NT2/D1 (cell line): ENCODE results near the gene LSM2.
"Not testable (repeated sequence)": the region's sequence is repeated elsewhere in the genome, so short reads cannot be mapped to it uniquely, and the experiment has no call there.

Experiments used
- DNase-seq: peaks from one replicate; pipeline ENCODE4 v3.0.0-alpha.2; 2011; ENCODE audit warnings: low read depth, low spot score
- H3K27me3 ChIP-seq: 2 replicates; pipeline ENCODE4 v1.6.0; 2011; ENCODE audit warnings: mild to moderate bottlenecking; ENCODE audit not compliant: insufficient read length, insufficient read depth
- H3K36me3 ChIP-seq: 2 replicates; pipeline ENCODE4 v1.6.1; 2011; ENCODE audit warnings: mild to moderate bottlenecking, low read length, mixed read lengths; ENCODE audit not compliant: insufficient read depth, insufficient read length
- H3K4me1 ChIP-seq: 2 replicates; pipeline ENCODE4 v1.5.1; 2011; ENCODE audit not compliant: insufficient read depth, insufficient read length
- H3K4me3 ChIP-seq: 2 replicates; pipeline ENCODE4 v1.5.1; 2011; ENCODE audit warnings: low read depth; ENCODE audit not compliant: insufficient read length
- H3K9ac ChIP-seq: 2 replicates; pipeline ENCODE4 v1.6.0; 2011; ENCODE audit warnings: low read depth; ENCODE audit not compliant: insufficient read length
- H3K9me3 ChIP-seq: 2 replicates; pipeline ENCODE4 v1.5.1; 2011; ENCODE audit warnings: mild to moderate bottlenecking, low read length; ENCODE audit not compliant: insufficient read depth
- SUZ12 ChIP-seq: IDR thresholded peaks from 2 replicates; pipeline ENCODE4 v1.6.1; 2011; ENCODE audit not compliant: insufficient read length, insufficient read depth; ENCODE audit errors: extremely low read depth
- YY1 ChIP-seq: IDR thresholded peaks from 2 replicates; pipeline ENCODE4 v1.6.1; 2011; ENCODE audit not compliant: insufficient read length, insufficient read depth
- ZNF274 ChIP-seq: IDR thresholded peaks from 2 replicates; pipeline ENCODE4 v1.6.1; 2011; ENCODE audit warnings: mild to moderate bottlenecking, low read depth, low read length

Gene LSM2

GRCh38 chr6:31838968-31839367 lies 32.2 kb upstream of the LSM2 start:
- DNase-seq = no peak
- Histone ChIP-seq H3K9ac (no peak overlapping the region), H3K27me3 (no peaks in the 10 kb centered on the region), H3K36me3 (peaks cover 65% of the 10 kb centered on the region), H3K4me3 (no peak overlapping the region), H3K9me3 (no peaks in the 10 kb centered on the region), H3K4me1 (no peaks in the 10 kb centered on the region)
- TF ChIP-seq SUZ12 (no peak), ZNF274 (no peak), YY1 (no peak)

- Histone ChIP-seq H3K4me3 (peak overlapping the region; percentile 95), H3K36me3 (peaks cover 65% of the 10 kb centered on the region)
- DNase-seq, H3K9ac ChIP-seq, H3K9me3 ChIP-seq, H3K27me3 ChIP-seq, H3K4me1 ChIP-seq: not testable (repeated sequence)
Observed at GRCh38 chr6:31838114-31838553, 31.4 kb upstream of the LSM2 start.

DNA sequence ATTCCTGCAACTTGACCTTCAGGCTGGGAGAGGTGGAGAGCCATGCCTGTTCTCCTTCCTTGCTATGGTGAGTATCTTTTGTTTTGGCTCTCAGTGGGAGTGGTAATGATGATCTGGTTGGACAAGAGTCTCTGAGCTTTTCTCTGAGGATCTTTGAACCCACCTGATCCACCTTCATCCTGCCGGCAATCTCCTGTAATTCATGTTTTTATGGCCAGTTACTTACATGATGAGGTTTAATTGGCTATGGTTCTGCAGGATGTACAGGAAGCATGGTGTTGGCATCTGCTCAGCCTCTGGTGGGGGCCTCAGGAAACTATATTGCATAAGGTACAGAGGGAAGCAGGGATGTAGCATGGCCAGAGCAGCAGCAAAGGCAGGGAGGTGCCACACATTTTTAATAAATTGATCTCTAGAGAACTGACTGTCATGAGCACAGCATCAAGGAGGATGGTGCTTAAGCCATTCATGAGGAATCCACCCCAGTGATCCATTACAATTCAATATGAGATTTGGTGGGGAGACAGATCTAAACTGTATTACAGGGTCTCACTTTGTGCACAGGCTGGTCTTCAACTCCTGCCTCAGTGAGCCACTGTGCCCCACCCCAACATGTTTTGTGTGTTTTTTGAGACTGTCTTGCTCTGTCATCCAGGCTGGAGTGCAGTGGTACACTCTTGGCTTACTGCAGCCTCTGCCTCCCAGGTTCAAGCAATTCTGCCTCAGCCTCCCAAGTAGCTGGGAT lies 30.8 kb upstream of the LSM2 start:
- Histone ChIP-seq H3K36me3 (peaks cover 62% of the 10 kb centered on the region), H3K4me3 (peak overlapping the region; percentile 95)
- no peak for DNase-seq

GRCh38 chr6:31836474-31837368 lies 30.0 kb upstream of the LSM2 start:
- Histone ChIP-seq H3K36me3 (peaks cover 62% of the 10 kb centered on the region), H3K4me1 (no peaks in the 10 kb centered on the region), H3K9ac (peak overlapping the region; percentile 100), H3K9me3 (no peaks in the 10 kb centered on the region), H3K4me3 (peak overlapping the region; percentile 95), H3K27me3 (no peaks in the 10 kb centered on the region)
- no peak for DNase-seq
- no peak for TF ChIP-seq YY1
- no peak for TF ChIP-seq SUZ12
- no peak for TF ChIP-seq ZNF274

More for the DNA sequence above, 30.8 kb upstream of the LSM2 start:
- Histone ChIP-seq H3K9me3 (no peaks in the 10 kb centered on the region), H3K9ac (peak overlapping the region; percentile 100), H3K27me3 (no peaks in the 10 kb centered on the region), H3K4me1 (no peaks in the 10 kb centered on the region)
- TF ChIP-seq YY1 (no peak), SUZ12 (no peak), ZNF274 (no peak)

- H3K4me1 ChIP-seq = no peaks in the 10 kb centered on the region
Observed at GRCh38 chr6:31836047-31836473, 29.3 kb upstream of the LSM2 start.

GRCh38 chr6:31834367-31835250 lies 27.8 kb upstream of the LSM2 start:
- peak overlapping the region; percentile 100 for H3K9ac ChIP-seq
- DNase-seq = peak; percentile 60
- no peaks in the 10 kb centered on the region for H3K27me3 ChIP-seq
- peak overlapping the region; percentile 95 for H3K4me3 ChIP-seq
- no peaks in the 10 kb centered on the region for H3K9me3 ChIP-seq
- H3K4me1 ChIP-seq = no peaks in the 10 kb centered on the region
- peaks cover 47% of the 10 kb centered on the region for H3K36me3 ChIP-seq
- TF ChIP-seq YY1 (peak; percentile 63), SUZ12 (no peak), ZNF274 (no peak)

More at GRCh38 chr6:31836047-31836473, 29.3 kb upstream of the LSM2 start:
- TF ChIP-seq YY1 = no peak
- TF ChIP-seq SUZ12 = no peak
- TF ChIP-seq ZNF274 = no peak
- Histone ChIP-seq H3K27me3 (no peaks in the 10 kb centered on the region), H3K36me3 (peaks cover 61% of the 10 kb centered on the region), H3K9me3 (no peaks in the 10 kb centered on the region), H3K9ac (peak overlapping the region; percentile 100), H3K4me3 (peak overlapping the region; percentile 95)
- DNase-seq = no peak
